ENCODE measurements around the gene MERTK. TPM values are rescaled to one million over a fixed set of nuclear protein-coding genes. Genes with fewer than 3 reads are reported as not detected.
"Not testable (repeated sequence)": the region's sequence is repeated elsewhere in the genome, so short reads cannot be mapped to it uniquely, and the experiment has no call there.

Gene MERTK
- polyA plus RNA-seq, 1 donor: 22.9 TPM

- no peak for DNase-seq
Observed at GRCh38 chr2:112045446-112046014, 147.1 kb downstream of the MERTK start.

- DNase-seq: no peak
Observed at GRCh38 chr2:112046231-112046630, 147.8 kb downstream of the MERTK start.

- no peak for DNase-seq
Observed at GRCh38 chr2:112047537-112048235, 149.3 kb downstream of the MERTK start.

GRCh38 chr2:112048236-112048592 is 149.8 kb downstream of the MERTK start:
- DNase-seq: no peak

GRCh38 chr2:112048887-112049286 is 150.5 kb downstream of the MERTK start:
- DNase-seq: peak; percentile 70

GRCh38 chr2:112050316-112050715 is 151.9 kb downstream of the MERTK start:
- DNase-seq: no peak

GRCh38 chr2:112053917-112054846 is 155.8 kb downstream of the MERTK start:
- DNase-seq: peak; percentile 94

GRCh38 chr2:112054847-112055729 is 156.7 kb downstream of the MERTK start, which contains the start of gene TMEM87B:
Gene TMEM87B, plus strand, starts transcription at chr2:112055269. Its CDS starts 323 bp downstream, at chr2:112055592.
- DNase-seq: peak; percentile 96

GRCh38 chr2:112055730-112056625 is 157.6 kb downstream of the MERTK start:
- peak; percentile 71 for DNase-seq

- no peak for DNase-seq
Observed at GRCh38 chr2:112056626-112056987, 158.2 kb downstream of the MERTK start.

- no peak for DNase-seq
Observed at GRCh38 chr2:112059671-112060070, 161.3 kb downstream of the MERTK start.

GRCh38 chr2:112061299-112061698 is 162.9 kb downstream of the MERTK start:
- no peak for DNase-seq

- DNase-seq: no peak
Observed at GRCh38 chr2:112061840-112062239, 163.4 kb downstream of the MERTK start.

- DNase-seq: no peak
Observed at GRCh38 chr2:112062894-112063293, 164.5 kb downstream of the MERTK start.

- no peak for DNase-seq
Observed at GRCh38 chr2:112065486-112065885, 167.1 kb downstream of the MERTK start.

- no peak for DNase-seq
Observed at GRCh38 chr2:112065966-112066365, 167.6 kb downstream of the MERTK start.

- not testable (repeated sequence) for DNase-seq
Observed at GRCh38 chr2:112069794-112070193, 171.4 kb downstream of the MERTK start.

GRCh38 chr2:112073875-112074274 is 175.5 kb downstream of the MERTK start:
- DNase-seq: no peak

- DNase-seq: no peak
Observed at GRCh38 chr2:112074506-112074905, 176.1 kb downstream of the MERTK start.

- DNase-seq: no peak
Observed at GRCh38 chr2:112075490-112076260, 177.3 kb downstream of the MERTK start.

All from left kidney (tissue), 2 donors.